Ascending aorta (tissue), 2 donors: ENCODE data around the gene TALDO1. TPM values are rescaled to one million over a fixed set of nuclear protein-coding genes. Genes with fewer than 3 reads are reported as not detected.

Experiments used
- DNase-seq, 2 donors: peaks; one replicate each; pipeline ENCODE4 v3.0.0-alpha.2; 2019; ENCODE audit warnings: low spot score in 2 of 2
- H3K27ac ChIP-seq, 2 donors: fragments of 200-600 bp; sonication (generic); one replicate each; pipeline ENCODE4 v1.5.1; 2016 to 2017; ENCODE audit warnings: mild to moderate bottlenecking in 1 of 2
- H3K27me3 ChIP-seq: fragments of 200-600 bp; sonication (generic); one replicate; pipeline ENCODE4 v1.5.1; 2017
- H3K36me3 ChIP-seq, 2 donors: fragments of 200-600 bp; sonication (generic); one replicate each; pipeline ENCODE4 v1.5.1; 2016
- H3K4me1 ChIP-seq, 2 donors: fragments of 200-600 bp; sonication (generic); one replicate each; pipeline ENCODE4 v1.5.1; 2016 to 2017; ENCODE audit warnings: mild to moderate bottlenecking in 1 of 2
- H3K4me3 ChIP-seq, 2 donors: fragments of 200-600 bp; sonication (generic); one replicate each; pipeline ENCODE4 v1.5.1; 2016 to 2017; ENCODE audit warnings: mild to moderate bottlenecking in 1 of 2
- H3K9me3 ChIP-seq, 2 donors: fragments of 200-600 bp; sonication (generic); one replicate each; pipeline ENCODE4 v1.5.1; 2016
- intact Hi-C: fragments of 100-400 bp; cut with DNase I; formaldehyde crosslinking; loops from one replicate; pipeline ENCODE4 v1.15.1; 2023
- total RNA-seq: library from RNA; depleted of rRNA; stranded (reverse); fragments of >200 nt; gene quantifications from one replicate; pipeline ENCODE4 v1.1.0, GENCODE V29; 2016
- TF ChIP-seq, protein P1 (sequence below), 3 experiments: fragments of 200-600 bp in 2 of 3; fragments of 450-650 bp in 1 of 3; sonication (generic) in 2 of 3; IDR thresholded peaks; one replicate each; pipeline ENCODE4 v1.5.1; 2016 to 2019; ENCODE audit warnings: antibody characterized with exemption in 3 of 3, mild to moderate bottlenecking in 1 of 3, moderate library complexity in 1 of 3

The TALDO1 gene
- total RNA-seq, 1 donor from 2014 or later, result 245 TPM

DNA sequence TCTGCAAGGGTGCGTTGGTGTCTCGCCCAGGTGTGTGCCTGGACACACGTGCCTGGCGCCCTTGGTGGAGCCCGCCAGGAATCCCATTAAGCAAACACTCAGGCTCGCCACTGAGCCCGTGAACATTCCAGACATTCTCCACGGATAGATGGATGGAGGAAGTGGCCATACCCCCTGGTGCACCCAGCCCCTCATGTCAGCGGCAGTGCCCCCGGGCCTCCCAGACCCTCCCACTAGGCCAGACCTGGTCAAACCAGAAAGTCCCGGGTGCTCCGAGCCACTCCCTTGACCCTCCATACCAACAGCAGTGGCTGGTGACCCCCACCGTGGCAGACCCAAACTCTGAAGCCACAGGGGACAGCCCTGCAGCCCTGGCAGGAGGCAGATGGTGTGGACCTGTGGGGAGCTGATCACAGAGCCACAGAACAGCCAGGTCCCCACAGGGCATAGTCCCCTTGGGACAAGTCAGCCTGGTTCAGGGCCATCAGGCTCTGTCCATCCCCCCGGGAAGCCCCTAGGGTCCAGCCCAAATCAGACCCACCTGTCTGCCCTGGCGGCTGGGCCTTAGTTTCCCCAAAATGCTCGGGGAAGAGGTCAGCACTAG lies 39.3 kb upstream of the TALDO1 start:
- Histone ChIP-seq H3K27me3 (no peaks in the 10 kb centered on the region), H3K27ac (peak overlapping the region; percentile 90 to 96), H3K4me1 (peaks cover 0 to 27% of the 10 kb centered on the region in 2 donors), H3K4me3 (no peak overlapping the region), H3K9me3 (no peaks in the 10 kb centered on the region), H3K36me3 (no peaks in the 10 kb centered on the region)
- intact Hi-C loops, result no loop called here
- TF ChIP-seq, protein P1, sequence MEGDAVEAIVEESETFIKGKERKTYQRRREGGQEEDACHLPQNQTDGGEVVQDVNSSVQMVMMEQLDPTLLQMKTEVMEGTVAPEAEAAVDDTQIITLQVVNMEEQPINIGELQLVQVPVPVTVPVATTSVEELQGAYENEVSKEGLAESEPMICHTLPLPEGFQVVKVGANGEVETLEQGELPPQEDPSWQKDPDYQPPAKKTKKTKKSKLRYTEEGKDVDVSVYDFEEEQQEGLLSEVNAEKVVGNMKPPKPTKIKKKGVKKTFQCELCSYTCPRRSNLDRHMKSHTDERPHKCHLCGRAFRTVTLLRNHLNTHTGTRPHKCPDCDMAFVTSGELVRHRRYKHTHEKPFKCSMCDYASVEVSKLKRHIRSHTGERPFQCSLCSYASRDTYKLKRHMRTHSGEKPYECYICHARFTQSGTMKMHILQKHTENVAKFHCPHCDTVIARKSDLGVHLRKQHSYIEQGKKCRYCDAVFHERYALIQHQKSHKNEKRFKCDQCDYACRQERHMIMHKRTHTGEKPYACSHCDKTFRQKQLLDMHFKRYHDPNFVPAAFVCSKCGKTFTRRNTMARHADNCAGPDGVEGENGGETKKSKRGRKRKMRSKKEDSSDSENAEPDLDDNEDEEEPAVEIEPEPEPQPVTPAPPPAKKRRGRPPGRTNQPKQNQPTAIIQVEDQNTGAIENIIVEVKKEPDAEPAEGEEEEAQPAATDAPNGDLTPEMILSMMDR (IDR thresholded peaks at IDR 0.05), result no peak
- DNase-seq, result no peak

DNA sequence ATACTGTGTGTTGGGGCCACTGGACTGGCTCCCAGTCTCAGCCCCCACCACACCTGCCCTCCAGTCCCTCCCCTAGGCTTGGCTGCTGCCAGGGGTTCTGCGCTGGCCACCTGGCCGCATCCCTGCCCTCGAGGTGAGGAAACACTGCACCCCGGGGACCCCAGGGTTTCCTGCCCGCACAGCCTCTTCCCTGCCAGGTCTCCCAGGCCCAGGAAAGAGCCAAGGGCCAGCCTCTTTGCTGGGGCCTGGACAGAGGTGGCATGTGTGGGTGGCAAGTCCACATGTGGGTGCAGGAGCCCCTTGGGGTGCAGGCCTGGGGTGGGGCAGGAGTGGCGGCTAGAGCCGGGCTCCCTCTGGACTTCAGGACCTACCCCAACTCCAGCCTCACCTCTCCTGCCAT lies 38.8 kb upstream of the TALDO1 start:
- H3K27ac ChIP-seq, result peak overlapping the region in 1 of 2 donors; percentile 20
- intact Hi-C loops, result no loop called here
- no peaks in the 10 kb centered on the region for H3K27me3 ChIP-seq
- no peaks in the 10 kb centered on the region for H3K36me3 ChIP-seq
- no peak for DNase-seq
- H3K4me1 ChIP-seq, result peaks cover 0 to 21% of the 10 kb centered on the region in 2 donors
- H3K9me3 ChIP-seq, result no peaks in the 10 kb centered on the region
- no peak overlapping the region for H3K4me3 ChIP-seq
- TF ChIP-seq, protein P1 (IDR thresholded peaks at IDR 0.05), result no peak

DNA sequence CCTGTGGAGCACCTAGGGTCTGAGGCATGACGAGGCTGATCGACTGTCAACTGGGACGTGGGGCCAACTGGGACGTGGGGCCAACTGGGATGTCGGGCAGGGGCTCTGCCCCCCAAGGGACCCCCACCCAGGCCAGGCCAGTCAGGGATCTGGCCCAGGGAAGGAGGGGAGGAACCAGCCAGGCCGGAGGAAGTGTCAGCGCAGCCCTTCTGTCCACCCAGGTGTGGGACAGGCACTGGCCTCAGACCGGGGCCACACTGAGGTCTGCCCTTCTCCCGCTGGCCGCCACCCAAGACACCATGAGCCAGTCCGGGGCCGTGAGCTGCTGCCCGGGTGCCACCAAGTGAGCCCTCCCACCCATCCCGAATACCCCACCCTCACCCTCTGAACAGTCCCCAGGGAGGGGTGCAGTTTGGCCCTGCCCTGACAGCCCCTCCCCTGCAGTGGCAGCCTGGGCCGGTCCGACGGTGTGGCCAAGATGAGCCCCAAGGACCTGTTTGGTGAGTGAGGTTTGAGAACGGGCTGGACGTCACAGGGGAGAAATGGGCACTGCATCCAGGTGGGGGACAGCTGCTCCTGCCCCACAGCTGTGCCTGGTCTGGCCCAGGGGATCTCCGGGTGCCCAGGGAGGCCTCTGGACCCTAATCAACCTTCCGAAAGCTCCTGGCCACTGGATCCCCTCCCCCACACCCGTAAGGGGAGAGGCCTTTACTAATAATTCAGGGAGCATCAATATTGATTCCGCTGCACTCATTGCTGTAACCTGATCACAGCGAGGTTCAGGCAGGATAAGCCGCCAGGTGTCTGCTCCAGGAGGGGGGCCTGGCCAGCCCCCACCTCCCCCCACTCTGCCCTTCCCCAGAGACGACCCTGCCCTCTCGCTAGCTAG lies 37.9 kb upstream of the TALDO1 start:
- Histone ChIP-seq H3K4me1 (peaks cover 0 to 20% of the 10 kb centered on the region in 2 donors), H3K36me3 (no peaks in the 10 kb centered on the region), H3K9me3 (no peaks in the 10 kb centered on the region), H3K27me3 (no peaks in the 10 kb centered on the region), H3K4me3 (no peak overlapping the region), H3K27ac (no peak overlapping the region)
- TF ChIP-seq, protein P1 (IDR thresholded peaks at IDR 0.05), result no peak
- intact Hi-C loops, result no loop called here
- no peak for DNase-seq

DNA sequence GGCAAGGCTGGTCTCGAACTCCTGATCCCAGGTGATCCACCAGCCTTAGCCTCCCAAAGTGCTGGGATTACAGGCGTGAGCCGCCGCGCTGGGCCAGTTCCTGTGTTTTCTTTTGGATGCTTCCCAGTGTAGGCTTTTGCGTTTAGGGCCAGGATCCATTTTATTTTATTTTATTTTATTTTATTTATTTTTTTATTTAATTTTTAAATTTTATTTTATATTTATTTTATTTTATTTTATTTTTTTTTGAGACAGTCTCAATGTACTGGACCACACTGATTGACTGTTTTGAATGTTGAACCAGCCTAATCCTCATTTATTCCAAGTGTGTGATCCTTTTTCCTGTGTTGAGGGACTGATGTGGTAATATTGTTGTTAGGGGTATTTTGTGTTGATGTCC lies 32.8 kb upstream of the TALDO1 start:
- Histone ChIP-seq H3K4me3 (no peak overlapping the region), H3K27me3 (no peaks in the 10 kb centered on the region), H3K36me3 (no peaks in the 10 kb centered on the region), H3K4me1 (no peaks in the 10 kb centered on the region), H3K27ac (no peak overlapping the region), H3K9me3 (no peaks in the 10 kb centered on the region)
- intact Hi-C loops, result no loop called here
- TF ChIP-seq, protein P1 (IDR thresholded peaks at IDR 0.05), result no peak
- no peak for DNase-seq

DNA sequence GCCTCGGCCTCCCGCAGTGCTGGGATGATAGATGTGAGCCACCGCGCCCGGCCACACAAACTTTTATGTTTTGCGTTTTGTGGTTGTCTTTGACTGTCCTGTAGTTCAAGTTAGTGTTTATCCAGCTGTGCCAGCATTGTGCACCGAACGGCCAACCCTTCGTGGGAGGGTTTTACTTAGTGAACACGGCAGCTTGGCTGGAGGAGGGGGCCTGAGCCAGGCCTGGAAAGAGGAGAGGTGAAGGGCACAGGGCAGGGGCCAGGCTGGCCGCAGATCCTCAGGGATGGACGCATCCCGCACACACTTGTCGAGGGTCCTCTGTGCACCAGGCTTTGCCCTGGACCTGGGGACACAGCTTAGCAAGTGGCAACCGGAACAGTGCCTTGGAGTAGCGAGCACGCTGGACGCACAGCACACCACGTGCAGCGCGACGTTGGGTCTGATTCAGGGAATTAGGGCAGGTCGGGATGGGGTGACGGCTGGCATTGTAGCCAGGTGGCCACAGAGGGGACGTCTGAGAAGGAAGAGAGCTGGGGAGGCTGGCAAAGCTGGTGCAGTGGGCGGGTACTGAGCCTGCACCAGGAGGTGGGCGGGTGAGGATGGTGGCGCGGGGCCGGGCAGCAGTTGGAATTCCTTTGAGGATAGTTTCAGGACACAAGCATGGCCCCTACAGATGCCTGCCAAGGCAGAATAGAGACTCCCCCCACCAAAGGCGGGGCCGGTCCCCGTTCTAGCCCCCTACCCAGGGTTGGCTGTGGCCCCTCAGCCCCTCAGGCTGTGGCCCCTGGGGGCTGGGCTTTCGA lies 27.8 kb upstream of the TALDO1 start:
- no peak overlapping the region for H3K4me3 ChIP-seq

More for the DNA sequence above, 27.8 kb upstream of the TALDO1 start:
- Histone ChIP-seq H3K36me3 (peaks cover 3 to 4% of the 10 kb centered on the region in 2 donors), H3K27me3 (no peaks in the 10 kb centered on the region), H3K4me1 (no peaks in the 10 kb centered on the region), H3K9me3 (no peaks in the 10 kb centered on the region), H3K27ac (no peak overlapping the region)
- TF ChIP-seq, protein P1 (IDR thresholded peaks at IDR 0.05), result no peak
- intact Hi-C loops, result no loop called here
- no peak for DNase-seq
